GM21526 (cell line): ENCODE measurements around the gene TMSB10.
"Not testable (repeated sequence)": the region's sequence is repeated elsewhere in the genome, so short reads cannot be mapped to it uniquely, and the experiment has no call there.

Experiments used
- ATAC-seq: cut with Tn5 transposase; IDR thresholded peaks from one replicate; pipeline ENCODE4 v1.9.1; 2021; ENCODE audit warnings: moderate library complexity; ENCODE audit not compliant: unreplicated experiment, low FRiP score

Gene TMSB10

GRCh38 chr2:84925724-84926376 lies 20.4 kb downstream of the TMSB10 start:
- peak; percentile 77 for ATAC-seq

GRCh38 chr2:84927275-84927627 lies 21.8 kb downstream of the TMSB10 start:
- ATAC-seq: no peak

GRCh38 chr2:84931384-84931821 lies 25.9 kb downstream of the TMSB10 start:
- ATAC-seq: no peak

- ATAC-seq: peak; percentile 30
Measured at GRCh38 chr2:84938194-84938879, 32.9 kb downstream of the TMSB10 start.

- peak; percentile 78 for ATAC-seq
Measured at GRCh38 chr2:84939426-84940087, 34.1 kb downstream of the TMSB10 start.

GRCh38 chr2:84940088-84940470 lies 34.6 kb downstream of the TMSB10 start:
- ATAC-seq: no peak

- ATAC-seq: no peak
Measured at GRCh38 chr2:84940831-84941412, 35.5 kb downstream of the TMSB10 start.

- no peak for ATAC-seq
Measured at GRCh38 chr2:84942166-84942565, 36.7 kb downstream of the TMSB10 start.

- ATAC-seq: peak; percentile 31
Measured at GRCh38 chr2:84942964-84943421, 37.5 kb downstream of the TMSB10 start.

GRCh38 chr2:84944295-84944909 lies 38.9 kb downstream of the TMSB10 start:
- no peak for ATAC-seq

GRCh38 chr2:84945838-84946203 lies 40.4 kb downstream of the TMSB10 start:
- not testable (repeated sequence) for ATAC-seq

GRCh38 chr2:84946204-84947009 lies 41.0 kb downstream of the TMSB10 start:
- ATAC-seq: peak; percentile 64

GRCh38 chr2:84947010-84947593 lies 41.6 kb downstream of the TMSB10 start:
- ATAC-seq: no peak

- no peak for ATAC-seq
Measured at GRCh38 chr2:84953535-84953934, 48.1 kb downstream of the TMSB10 start.

- ATAC-seq: no peak
Measured at GRCh38 chr2:84954329-84954728, 48.9 kb downstream of the TMSB10 start.
